K562 (cell line): ENCODE measurements around the gene TTC13. TPM values are rescaled to one million over a fixed set of nuclear protein-coding genes. Genes with fewer than 3 reads are reported as not detected.
A peak's percentile ranks its signal among the peaks of the same experiment; 100 is the strongest.

Source experiments
- BRD4 ChIP-seq: fragments of 200-600 bp; sonication (generic); IDR thresholded peaks from 2 replicates; pipeline ENCODE4 v1.6.1; 2017; ENCODE audit warnings: inconsistent platforms
- CBX1 ChIP-seq: sonication (generic); IDR thresholded peaks from 2 replicates; pipeline ENCODE4 v1.6.1; 2016; ENCODE audit warnings: antibody characterized with exemption, low read depth, mild to moderate bottlenecking
- CHD1 ChIP-seq: fragments of 200-600 bp; sonication (generic); IDR thresholded peaks from one replicate; pipeline ENCODE4 v1.6.1; 2012; ENCODE audit warnings: mild to moderate bottlenecking, moderate library complexity, low read length, inconsistent platforms
- DNMT1 ChIP-seq: fragments of 450-650 bp; IDR thresholded peaks from 2 replicates; pipeline ENCODE4 v1.6.1; 2016; ENCODE audit warnings: antibody characterized with exemption, mild to moderate bottlenecking
- FOXA3 ChIP-seq, 2 experiments: fragments of 450-650 bp in 1 of 2; sonication (generic) in 1 of 2; formaldehyde crosslinking; IDR thresholded peaks in 1 of 2; conservative IDR thresholded peaks in 1 of 2; 2 replicates each; pipeline versions ENCODE4 v1.4.0 to v1.8.0; 2020 to 2022; ENCODE audit warnings: mild to moderate bottlenecking in 2 of 2, missing genetic modification reagents in 1 of 2
- KDM2B ChIP-seq: fragments of 250-450 bp; sonication (Bioruptor Pico); IDR thresholded peaks from 2 replicates; pipeline ENCODE4 v1.8.0; 2021; ENCODE audit warnings: mild to moderate bottlenecking, moderate library complexity
- L3MBTL2 ChIP-seq: fragments of 450-650 bp; IDR thresholded peaks from 2 replicates; pipeline ENCODE4 v1.6.1; 2016; ENCODE audit warnings: mild to moderate bottlenecking, moderate library complexity
- MBD2 ChIP-seq: sonication (generic); IDR thresholded peaks from 2 replicates; pipeline ENCODE4 v1.6.1; 2016; ENCODE audit warnings: low read depth, borderline replicate concordance
- NRF1 ChIP-seq, 2 experiments: fragments of 450-650 bp; IDR thresholded peaks in 1 of 2; conservative IDR thresholded peaks in 1 of 2; 2 replicates each; pipeline ENCODE4 v1.6.1; 2014; ENCODE audit warnings: mild to moderate bottlenecking in 2 of 2
- RNF2 ChIP-seq: sonication (generic); IDR thresholded peaks from 2 replicates; pipeline ENCODE4 v1.6.1; 2016
- SAFB ChIP-seq: fragments of 200-400 bp; formaldehyde crosslinking; IDR thresholded peaks from 2 replicates; pipeline ENCODE4 v1.6.1; 2017; ENCODE audit warnings: low read depth, low read length, borderline replicate concordance
- TEAD1 ChIP-seq, 2 experiments: fragments of 450-650 bp in 1 of 2; sonication (generic) in 1 of 2; formaldehyde crosslinking; IDR thresholded peaks; 2 replicates each; pipeline versions ENCODE4 v1.4.0 to v1.8.0; 2020 to 2022; ENCODE audit warnings: mild to moderate bottlenecking in 2 of 2, missing genetic modification reagents in 1 of 2
- ZBTB7A ChIP-seq: IDR thresholded peaks from 2 replicates; pipeline ENCODE4 v1.6.1; 2011; ENCODE audit warnings: low read depth, mild to moderate bottlenecking, low read length, moderate library complexity, borderline replicate concordance; ENCODE audit not compliant: control insufficient read depth
- ZNF24 ChIP-seq: fragments of 450-650 bp; IDR thresholded peaks from 2 replicates; pipeline ENCODE4 v1.6.1; 2016
- ZNF75A ChIP-seq: fragments of 450-650 bp; formaldehyde crosslinking; IDR thresholded peaks from 2 replicates; pipeline ENCODE4 v1.4.0; 2020; ENCODE audit warnings: mild to moderate bottlenecking
- ZNF764 ChIP-seq: fragments of 250-450 bp; sonication (Bioruptor Pico); IDR thresholded peaks from 2 replicates; pipeline ENCODE4 v1.4.0; 2020; ENCODE audit warnings: low read depth, mild to moderate bottlenecking, moderate library complexity
- polyA plus RNA-seq, 8 experiments: library from polyadenylated mRNA; depleted of rRNA in 4 of 8; stranded (reverse) in 5 of 8; unstranded in 3 of 8; fragments of >200 nt; fragmentation: Nextera tagmentation in 2 of 8; fragmentation: Illumina TruSeq in 1 of 8; extraction: Ambion mirVana in 2 of 8; extraction: Trizol in 1 of 8; gene quantifications; 2 replicates each; pipeline versions ENCODE4 v1.2.1 to v1.2.3, GENCODE V29; 2011 to 2014; ENCODE audit warnings: inconsistent platforms in 1 of 8, missing spikeins in 1 of 8
- total RNA-seq, 7 experiments: library from RNA; depleted of rRNA in 6 of 7; stranded (reverse); fragments of >200 nt in 6 of 7; fragmentation: Illumina TruSeq in 2 of 7; extraction: Trizol in 2 of 7; gene quantifications; 2 replicates each; pipeline versions ENCODE4 v1.2.1 to v1.2.3, GENCODE V29; 2011 to 2021; ENCODE audit warnings: low replicate concordance in 1 of 7
- TF ChIP-seq, protein P1 (sequence below): fragments of 250-450 bp; sonication (Bioruptor Pico); IDR thresholded peaks from 2 replicates; pipeline ENCODE4 v1.8.0; 2021; ENCODE audit warnings: moderate library complexity, mild to moderate bottlenecking, inconsistent platforms
- TF ChIP-seq, protein P2 (sequence below): fragments of 450-650 bp; IDR thresholded peaks from 2 replicates; pipeline ENCODE4 v1.6.1; 2018; ENCODE audit not compliant: partially characterized antibody
- TF ChIP-seq, protein P3 (sequence below): sonication (generic); formaldehyde crosslinking; IDR thresholded peaks from 2 replicates; pipeline ENCODE4 v1.8.0; 2023; ENCODE audit warnings: missing genetic modification reagents, mild to moderate bottlenecking, borderline replicate concordance

The TTC13 gene
- total and polyA plus RNA-seq, 9 of the 15 experiments (the other 6 are each of a cell fraction or from before 2014, with no cell fraction given) = 1.7 to 13.8 (median 9.6) TPM

DNA sequence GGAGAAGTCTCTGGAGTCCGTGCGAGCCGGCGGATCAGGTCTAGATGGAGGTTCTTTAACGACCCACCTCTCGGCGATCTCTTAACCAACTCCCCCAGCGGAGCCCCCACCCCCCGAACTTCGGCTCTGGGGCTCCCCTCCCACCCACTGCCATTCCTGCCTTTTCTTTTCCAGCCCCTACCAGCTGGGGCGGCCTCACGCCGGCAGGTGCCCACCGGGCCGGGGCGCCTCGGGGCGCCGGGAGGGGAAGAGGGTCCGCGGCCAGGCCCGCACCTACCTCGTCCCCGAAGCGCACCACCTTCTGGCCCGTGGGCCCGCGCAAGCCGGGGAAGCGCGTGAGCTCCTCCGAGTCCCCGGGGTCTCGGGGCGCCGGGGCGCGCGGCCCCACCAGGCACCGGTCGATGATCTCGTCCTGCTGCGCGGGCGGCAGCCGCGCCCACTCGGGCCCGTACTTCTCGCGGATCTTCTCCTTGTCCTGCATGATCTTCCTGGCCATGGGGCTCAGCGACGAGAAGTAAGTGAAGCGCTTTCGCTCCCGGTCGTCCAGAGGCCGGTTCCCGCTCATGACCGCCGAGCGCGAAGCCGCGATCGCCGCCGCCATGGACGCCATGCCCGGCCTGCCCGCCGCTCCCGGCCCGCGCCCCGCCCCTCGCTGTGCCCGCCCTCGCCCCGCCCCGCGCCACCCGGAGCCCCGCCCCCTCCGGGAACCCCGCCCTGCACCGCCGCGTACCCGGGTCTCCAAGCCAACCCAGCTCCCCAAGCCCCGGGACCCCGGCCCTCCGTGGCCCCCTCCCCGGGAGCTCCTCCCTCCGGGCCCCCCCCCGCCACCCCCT, 110.5 kb downstream of the TTC13 start, which contains the start of gene C1orf198 (continued):
- TF ChIP-seq TEAD1 (CRISPR knock-in tag; IDR thresholded peaks at IDR 0.05) (peak in 1 of 2 experiments; percentile 63; a peak in 1 of 4 replicates), KDM2B (CRISPR knock-in tag) (peak; percentile 14; the same call in 1 of the 2 replicates), DNMT1 (no peak), ZNF24 (no peak), CBX1 (0 out of 2 replicates have a peak, but pooled peaks have one; percentile 26), BRD4 (no peak), SAFB (peak; percentile 55; the same call in 1 of the 2 replicates), ZNF75A (CRISPR knock-in tag) (no peak), MBD2 (0 out of 2 replicates have a peak, but pooled peaks have one; percentile 22), FOXA3 (CRISPR knock-in tag; conservative IDR thresholded peaks at IDR 0.05 in 1 of 2, IDR thresholded peaks at IDR 0.05 in 1 of 2) (0 out of 4 replicates have a peak, but pooled peaks of 1 of the 2 experiments have one; percentile 57), ZNF764 (no peak), NRF1 (conservative IDR thresholded peaks at IDR 0.05 in 1 of 2, IDR thresholded peaks at IDR 0.05 in 1 of 2) (peak; percentile 66 to 67; a peak in 3 of 4 replicates), CHD1 (no peak), L3MBTL2 (peak; percentile 47), RNF2 (0 out of 2 replicates have a peak, but pooled peaks have one; percentile 31), ZBTB7A (peak; percentile 71)
- TF ChIP-seq, protein P1, sequence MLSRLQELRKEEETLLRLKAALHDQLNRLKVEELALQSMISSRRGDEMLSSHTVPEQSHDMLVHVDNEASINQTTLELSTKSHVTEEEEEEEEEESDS = no peak
- TF ChIP-seq, protein P2, sequence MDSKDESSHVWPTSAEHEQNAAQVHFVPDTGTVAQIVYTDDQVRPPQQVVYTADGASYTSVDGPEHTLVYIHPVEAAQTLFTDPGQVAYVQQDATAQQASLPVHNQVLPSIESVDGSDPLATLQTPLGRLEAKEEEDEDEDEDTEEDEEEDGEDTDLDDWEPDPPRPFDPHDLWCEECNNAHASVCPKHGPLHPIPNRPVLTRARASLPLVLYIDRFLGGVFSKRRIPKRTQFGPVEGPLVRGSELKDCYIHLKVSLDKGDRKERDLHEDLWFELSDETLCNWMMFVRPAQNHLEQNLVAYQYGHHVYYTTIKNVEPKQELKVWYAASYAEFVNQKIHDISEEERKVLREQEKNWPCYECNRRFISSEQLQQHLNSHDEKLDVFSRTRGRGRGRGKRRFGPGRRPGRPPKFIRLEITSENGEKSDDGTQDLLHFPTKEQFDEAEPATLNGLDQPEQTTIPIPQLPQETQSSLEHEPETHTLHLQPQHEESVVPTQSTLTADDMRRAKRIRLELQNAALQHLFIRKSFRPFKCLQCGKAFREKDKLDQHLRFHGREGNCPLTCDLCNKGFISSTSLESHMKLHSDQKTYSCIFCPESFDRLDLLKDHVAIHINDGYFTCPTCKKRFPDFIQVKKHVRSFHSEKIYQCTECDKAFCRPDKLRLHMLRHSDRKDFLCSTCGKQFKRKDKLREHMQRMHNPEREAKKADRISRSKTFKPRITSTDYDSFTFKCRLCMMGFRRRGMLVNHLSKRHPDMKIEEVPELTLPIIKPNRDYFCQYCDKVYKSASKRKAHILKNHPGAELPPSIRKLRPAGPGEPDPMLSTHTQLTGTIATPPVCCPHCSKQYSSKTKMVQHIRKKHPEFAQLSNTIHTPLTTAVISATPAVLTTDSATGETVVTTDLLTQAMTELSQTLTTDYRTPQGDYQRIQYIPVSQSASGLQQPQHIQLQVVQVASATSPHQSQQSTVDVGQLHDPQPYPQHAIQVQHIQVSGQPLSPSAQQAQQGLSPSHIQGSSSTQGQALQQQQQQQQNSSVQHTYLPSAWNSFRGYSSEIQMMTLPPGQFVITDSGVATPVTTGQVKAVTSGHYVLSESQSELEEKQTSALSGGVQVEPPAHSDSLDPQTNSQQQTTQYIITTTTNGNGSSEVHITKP = peak; percentile 63
- TF ChIP-seq, protein P3, sequence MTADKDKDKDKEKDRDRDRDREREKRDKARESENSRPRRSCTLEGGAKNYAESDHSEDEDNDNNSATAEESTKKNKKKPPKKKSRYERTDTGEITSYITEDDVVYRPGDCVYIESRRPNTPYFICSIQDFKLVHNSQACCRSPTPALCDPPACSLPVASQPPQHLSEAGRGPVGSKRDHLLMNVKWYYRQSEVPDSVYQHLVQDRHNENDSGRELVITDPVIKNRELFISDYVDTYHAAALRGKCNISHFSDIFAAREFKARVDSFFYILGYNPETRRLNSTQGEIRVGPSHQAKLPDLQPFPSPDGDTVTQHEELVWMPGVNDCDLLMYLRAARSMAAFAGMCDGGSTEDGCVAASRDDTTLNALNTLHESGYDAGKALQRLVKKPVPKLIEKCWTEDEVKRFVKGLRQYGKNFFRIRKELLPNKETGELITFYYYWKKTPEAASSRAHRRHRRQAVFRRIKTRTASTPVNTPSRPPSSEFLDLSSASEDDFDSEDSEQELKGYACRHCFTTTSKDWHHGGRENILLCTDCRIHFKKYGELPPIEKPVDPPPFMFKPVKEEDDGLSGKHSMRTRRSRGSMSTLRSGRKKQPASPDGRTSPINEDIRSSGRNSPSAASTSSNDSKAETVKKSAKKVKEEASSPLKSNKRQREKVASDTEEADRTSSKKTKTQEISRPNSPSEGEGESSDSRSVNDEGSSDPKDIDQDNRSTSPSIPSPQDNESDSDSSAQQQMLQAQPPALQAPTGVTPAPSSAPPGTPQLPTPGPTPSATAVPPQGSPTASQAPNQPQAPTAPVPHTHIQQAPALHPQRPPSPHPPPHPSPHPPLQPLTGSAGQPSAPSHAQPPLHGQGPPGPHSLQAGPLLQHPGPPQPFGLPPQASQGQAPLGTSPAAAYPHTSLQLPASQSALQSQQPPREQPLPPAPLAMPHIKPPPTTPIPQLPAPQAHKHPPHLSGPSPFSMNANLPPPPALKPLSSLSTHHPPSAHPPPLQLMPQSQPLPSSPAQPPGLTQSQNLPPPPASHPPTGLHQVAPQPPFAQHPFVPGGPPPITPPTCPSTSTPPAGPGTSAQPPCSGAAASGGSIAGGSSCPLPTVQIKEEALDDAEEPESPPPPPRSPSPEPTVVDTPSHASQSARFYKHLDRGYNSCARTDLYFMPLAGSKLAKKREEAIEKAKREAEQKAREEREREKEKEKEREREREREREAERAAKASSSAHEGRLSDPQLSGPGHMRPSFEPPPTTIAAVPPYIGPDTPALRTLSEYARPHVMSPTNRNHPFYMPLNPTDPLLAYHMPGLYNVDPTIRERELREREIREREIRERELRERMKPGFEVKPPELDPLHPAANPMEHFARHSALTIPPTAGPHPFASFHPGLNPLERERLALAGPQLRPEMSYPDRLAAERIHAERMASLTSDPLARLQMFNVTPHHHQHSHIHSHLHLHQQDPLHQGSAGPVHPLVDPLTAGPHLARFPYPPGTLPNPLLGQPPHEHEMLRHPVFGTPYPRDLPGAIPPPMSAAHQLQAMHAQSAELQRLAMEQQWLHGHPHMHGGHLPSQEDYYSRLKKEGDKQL = no peak
